K562 (cell line): ENCODE results near the gene ZNF474. TPM values are rescaled to one million over a fixed set of nuclear protein-coding genes. Genes with fewer than 3 reads are reported as not detected.

ENCODE experiments used
- CREB3L1 ChIP-seq: fragments of 450-650 bp; IDR thresholded peaks from 2 replicates; pipeline ENCODE4 v1.6.1; 2014; ENCODE audit warnings: low read depth, mild to moderate bottlenecking, moderate library complexity, borderline replicate concordance
- EGR1 ChIP-seq: fragments of 450-650 bp; conservative IDR thresholded peaks from 2 replicates; pipeline ENCODE4 v1.6.1; 2017; ENCODE audit warnings: mild to moderate bottlenecking
- FOSL1 ChIP-seq: fragments of 200-800 bp; sonication (Bioruptor generic); conservative IDR thresholded peaks from 2 replicates; pipeline ENCODE4 v1.6.1; 2016; ENCODE audit warnings: missing genetic modification characterization, missing compliant biosample characterization
- HDAC3 ChIP-seq: fragments of 450-650 bp; IDR thresholded peaks from 2 replicates; pipeline ENCODE4 v1.6.1; 2018; ENCODE audit warnings: borderline replicate concordance, mild to moderate bottlenecking, moderate library complexity; ENCODE audit not compliant: partially characterized antibody
- MGA ChIP-seq: fragments of 450-650 bp; IDR thresholded peaks from 2 replicates; pipeline ENCODE4 v1.6.1; 2016; ENCODE audit warnings: mild to moderate bottlenecking, moderate library complexity
- NR0B1 ChIP-seq: fragments of 450-650 bp; IDR thresholded peaks from one replicate; pipeline ENCODE4 v1.6.1; 2018; ENCODE audit warnings: mild to moderate bottlenecking, moderate library complexity; ENCODE audit not compliant: partially characterized antibody
- PHTF2 ChIP-seq: fragments of 250-450 bp; sonication (Bioruptor Pico); IDR thresholded peaks from 2 replicates; pipeline ENCODE4 v1.5.0; 2021; ENCODE audit warnings: mild to moderate bottlenecking
- SP2 ChIP-seq: IDR thresholded peaks from 2 replicates; pipeline ENCODE4 v1.6.1; 2011; ENCODE audit warnings: mild to moderate bottlenecking, low read depth, low read length, moderate library complexity; ENCODE audit not compliant: poor library complexity, severe bottlenecking; ENCODE audit errors: extremely low read depth
- USF2 ChIP-seq: sonication (generic); formaldehyde crosslinking; IDR thresholded peaks from 2 replicates; pipeline ENCODE4 v1.5.0; 2020; ENCODE audit warnings: missing genetic modification reagents
- ZNF239 ChIP-seq: fragments of 250-450 bp; sonication (Bioruptor Pico); IDR thresholded peaks from 2 replicates; pipeline ENCODE4 v1.4.0; 2020; ENCODE audit warnings: mild to moderate bottlenecking
- ZNF316 ChIP-seq: fragments of 450-650 bp; IDR thresholded peaks from 2 replicates; pipeline ENCODE4 v1.6.1; 2016
- ZNF431 ChIP-seq: sonication (generic); formaldehyde crosslinking; IDR thresholded peaks from 2 replicates; pipeline ENCODE4 v1.8.0; 2022; ENCODE audit warnings: mild to moderate bottlenecking, missing genetic modification reagents
- polyA plus RNA-seq, 8 experiments: library from polyadenylated mRNA; depleted of rRNA in 4 of 8; stranded (reverse) in 5 of 8; unstranded in 3 of 8; fragments of >200 nt; fragmentation: Nextera tagmentation in 2 of 8; fragmentation: Illumina TruSeq in 1 of 8; extraction: Ambion mirVana in 2 of 8; extraction: Trizol in 1 of 8; gene quantifications; 2 replicates each; pipeline versions ENCODE4 v1.2.1 to v1.2.3, GENCODE V29; 2011 to 2014; ENCODE audit warnings: inconsistent platforms in 1 of 8, missing spikeins in 1 of 8
- total RNA-seq, 7 experiments: library from RNA; depleted of rRNA in 6 of 7; stranded (reverse); fragments of >200 nt in 6 of 7; fragmentation: Illumina TruSeq in 2 of 7; extraction: Trizol in 2 of 7; gene quantifications; 2 replicates each; pipeline versions ENCODE4 v1.2.1 to v1.2.3, GENCODE V29; 2011 to 2021; ENCODE audit warnings: low replicate concordance in 1 of 7

ZNF474 gene
- total and polyA plus RNA-seq, 9 of the 15 experiments (the other 6 are each of a cell fraction or from before 2014, with no cell fraction given): 0.16 to 0.62 (median 0.39) TPM

- TF ChIP-seq MGA (peak; percentile 60), ZNF239 (CRISPR knock-in tag) (no peak), EGR1 (peak; percentile 38), SP2 (no peak), PHTF2 (CRISPR knock-in tag) (no peak), HDAC3 (no peak), NR0B1 (no peak), ZNF431 (CRISPR knock-in tag) (no peak), CREB3L1 (no peak), USF2 (CRISPR knock-in tag) (peak; percentile 17; the same call in 1 of the 2 replicates), FOSL1 (tag) (peak; percentile 89), ZNF316 (peak; percentile 60)
Observed at GRCh38 chr5:122099060-122099790, 30.1 kb upstream of the ZNF474 start (continued).
